Activated naive CD8-positive, alpha-beta T cell treated with anti-CD3 and anti-CD28 coated beads, Interleukin-2, amount 50 U/mL, for 24 hours (primary cell): ENCODE measurements around the gene CNNM1.

Experiments
- ATAC-seq: fragments of 150-1000 bp; cut with Tn5 transposase; one replicate; pipeline ENCODE4 v1.10.0; 2021
- DNase-seq: peaks from one replicate; pipeline ENCODE4 v3.0.0; 2021
- H3K27ac Mint-ChIP-seq: one replicate; pipeline ENCODE4 v1.8.0; 2021; ENCODE audit warnings: mild to moderate bottlenecking, mixed read lengths
- H3K27me3 Mint-ChIP-seq: one replicate; pipeline ENCODE4 v1.8.0; 2021; ENCODE audit warnings: mixed read lengths
- H3K36me3 Mint-ChIP-seq: one replicate; pipeline ENCODE4 v1.8.0; 2021; ENCODE audit warnings: low read depth, mixed read lengths
- H3K4me1 Mint-ChIP-seq: one replicate; pipeline ENCODE4 v1.8.0; 2021; ENCODE audit warnings: mixed read lengths
- H3K4me3 Mint-ChIP-seq: one replicate; pipeline ENCODE4 v1.8.0; 2021; ENCODE audit warnings: mild to moderate bottlenecking, moderate library complexity, mixed read lengths
- H3K9me3 Mint-ChIP-seq: one replicate; pipeline ENCODE4 v1.8.0; 2021; ENCODE audit warnings: mixed read lengths

CNNM1 gene

DNA sequence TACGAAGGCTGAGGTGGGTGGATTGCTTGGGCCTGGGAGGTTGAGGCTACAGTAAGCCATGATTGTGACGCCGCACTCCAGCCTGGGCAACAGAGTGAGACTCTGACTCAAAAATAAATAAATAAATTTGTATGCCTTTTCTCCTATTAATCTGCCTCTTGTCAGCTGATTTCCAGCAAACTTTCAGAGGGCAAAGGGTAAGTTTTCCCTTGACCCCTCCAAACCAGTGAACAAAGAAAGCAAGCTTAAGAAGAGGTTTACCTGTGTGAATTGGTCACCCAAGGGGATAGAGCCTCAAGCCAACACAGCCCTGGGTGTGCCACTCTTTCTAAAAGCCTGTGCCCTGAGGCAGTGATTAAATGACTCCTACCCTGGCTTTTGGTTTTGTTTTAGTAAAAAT, 70.5 kb downstream of the CNNM1 start:
- Mint-ChIP-seq H3K27me3 (no peaks in the 10 kb centered on the region), H3K9me3 (no peaks in the 10 kb centered on the region), H3K27ac (no peak overlapping the region), H3K4me3 (no peak overlapping the region), H3K36me3 (peaks cover 22% of the 10 kb centered on the region), H3K4me1 (no peaks in the 10 kb centered on the region)
- no peak for ATAC-seq
- no peak for DNase-seq

DNA sequence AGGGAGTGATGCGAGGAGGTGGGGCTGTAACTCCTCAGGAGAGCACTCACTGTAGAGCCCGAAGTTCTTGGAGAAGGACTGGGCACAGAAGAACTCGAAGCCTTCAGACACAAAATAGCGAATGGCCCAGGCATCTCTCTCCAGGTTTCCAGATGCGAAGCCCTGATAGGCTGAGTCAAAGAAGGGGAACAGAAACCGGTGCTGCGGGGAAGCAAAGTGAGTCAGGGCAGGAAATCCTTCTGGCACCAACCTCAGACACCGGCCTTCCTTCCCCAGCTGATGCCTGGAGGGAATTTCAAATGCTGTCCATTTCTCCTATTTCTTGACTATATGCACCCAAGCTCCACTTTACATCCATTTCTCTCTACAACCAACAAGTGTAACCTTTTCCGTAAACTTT, 74.5 kb downstream of the CNNM1 start:
- no peak for ATAC-seq
- DNase-seq = no peak
- Mint-ChIP-seq H3K4me1 (no peaks in the 10 kb centered on the region), H3K27ac (no peak overlapping the region), H3K36me3 (peaks cover 29% of the 10 kb centered on the region), H3K4me3 (no peak overlapping the region), H3K9me3 (no peaks in the 10 kb centered on the region), H3K27me3 (no peaks in the 10 kb centered on the region)

DNA sequence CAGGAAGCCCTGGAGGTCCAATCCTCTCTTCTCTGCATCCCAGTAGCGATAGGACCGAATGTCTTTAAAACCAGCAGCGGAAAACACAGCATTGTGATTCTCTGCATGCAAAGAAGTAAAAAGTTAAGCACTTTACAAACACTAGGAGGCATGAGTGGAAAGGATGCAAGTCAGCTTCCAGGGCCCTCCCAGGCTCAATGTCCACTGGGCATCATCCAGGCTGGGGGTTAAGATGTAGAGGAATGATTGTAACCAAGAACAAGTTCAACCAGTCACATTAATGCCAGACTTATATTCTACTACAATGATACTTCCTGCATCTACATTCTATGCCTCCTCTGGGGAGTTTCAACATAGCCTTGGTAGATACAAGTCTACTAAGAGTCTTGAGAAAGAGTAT, 77.0 kb downstream of the CNNM1 start:
- Mint-ChIP-seq H3K27ac (no peak overlapping the region), H3K4me3 (no peak overlapping the region), H3K36me3 (peaks cover 23% of the 10 kb centered on the region), H3K9me3 (no peaks in the 10 kb centered on the region), H3K4me1 (no peaks in the 10 kb centered on the region), H3K27me3 (no peaks in the 10 kb centered on the region)
- ATAC-seq (no peak), DNase-seq (no peak)

- Mint-ChIP-seq H3K4me3 (no peak overlapping the region), H3K27ac (no peak overlapping the region), H3K9me3 (no peaks in the 10 kb centered on the region), H3K36me3 (peaks cover 21% of the 10 kb centered on the region), H3K27me3 (no peaks in the 10 kb centered on the region), H3K4me1 (peaks cover 2% of the 10 kb centered on the region)
- ATAC-seq (no peak), DNase-seq (no peak)
These were observed 81.0 kb downstream of the CNNM1 start for GRCh38 chr10:99410146-99410545.

- no peak overlapping the region for H3K4me3 Mint-ChIP-seq
- H3K27ac Mint-ChIP-seq = no peak overlapping the region
- no peaks in the 10 kb centered on the region for H3K27me3 Mint-ChIP-seq
- DNase-seq = no peak
- H3K9me3 Mint-ChIP-seq = no peaks in the 10 kb centered on the region
- H3K4me1 Mint-ChIP-seq = peaks cover 2% of the 10 kb centered on the region
- peaks cover 20% of the 10 kb centered on the region for H3K36me3 Mint-ChIP-seq
- no peak for ATAC-seq
These were observed 81.7 kb downstream of the CNNM1 start for GRCh38 chr10:99410876-99411275.

GRCh38 chr10:99411546-99411945, 82.4 kb downstream of the CNNM1 start:
- no peaks in the 10 kb centered on the region for H3K9me3 Mint-ChIP-seq
- peaks cover 2% of the 10 kb centered on the region for H3K4me1 Mint-ChIP-seq
- H3K36me3 Mint-ChIP-seq = peaks cover 21% of the 10 kb centered on the region
- H3K27ac Mint-ChIP-seq = no peak overlapping the region
- H3K4me3 Mint-ChIP-seq = no peak overlapping the region
- ATAC-seq = no peak
- no peaks in the 10 kb centered on the region for H3K27me3 Mint-ChIP-seq
- DNase-seq = no peak

DNA sequence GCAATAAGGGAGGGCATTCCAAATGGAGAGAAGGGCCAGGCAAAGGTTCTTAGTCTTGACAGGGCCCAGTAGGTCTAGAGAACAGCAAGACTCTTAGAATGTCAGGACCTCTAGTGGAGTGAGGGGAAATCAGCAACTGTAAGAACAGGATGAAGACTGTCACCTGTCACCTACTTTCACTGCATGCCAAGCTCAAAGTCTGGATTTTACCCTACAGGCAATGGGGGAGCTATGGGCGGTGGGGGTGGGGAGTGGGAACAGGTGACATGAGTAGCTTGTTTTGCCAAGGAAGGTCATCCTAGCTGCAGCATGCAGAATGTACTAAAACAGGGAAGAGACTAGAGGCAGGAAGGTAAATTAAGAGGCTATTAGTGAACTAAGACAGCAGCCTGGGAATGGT, 82.9 kb downstream of the CNNM1 start:
- H3K27ac Mint-ChIP-seq = no peak overlapping the region

DNA sequence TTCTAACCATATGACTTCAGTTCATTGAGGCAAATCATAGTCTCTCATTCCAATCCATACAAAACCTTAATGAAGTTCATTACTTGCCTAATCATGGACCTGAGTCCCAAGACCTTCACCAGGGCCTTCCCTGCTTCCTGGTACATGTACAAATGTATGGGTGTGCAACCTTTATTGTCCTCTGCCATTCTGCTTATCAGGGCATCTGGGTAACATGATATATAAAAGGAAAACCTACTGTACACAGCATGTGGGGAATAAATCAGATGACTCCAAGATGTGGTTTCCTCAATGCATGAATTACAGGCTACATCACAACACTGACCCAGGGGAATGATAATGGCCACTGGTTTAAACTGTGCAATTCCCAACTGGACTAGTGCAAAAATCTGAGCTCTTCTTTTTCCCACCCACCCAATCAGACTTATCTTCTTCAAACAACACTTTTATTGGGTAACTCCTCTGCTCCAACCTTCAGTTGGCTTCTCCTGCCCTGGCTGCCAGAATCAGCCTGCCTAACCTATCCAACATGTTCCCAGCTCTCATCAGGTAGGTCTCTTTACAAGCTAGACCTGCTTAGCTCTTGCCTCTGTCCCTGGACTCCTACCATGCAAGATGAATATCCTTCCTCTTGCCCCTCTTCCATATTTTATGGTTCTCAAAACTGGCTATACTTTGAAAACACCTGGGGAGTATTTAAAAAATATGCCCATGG, 89.9 kb downstream of the CNNM1 start:
- no peaks in the 10 kb centered on the region for H3K4me1 Mint-ChIP-seq
- H3K27ac Mint-ChIP-seq = no peak overlapping the region
- DNase-seq (no peak), ATAC-seq (no peak)
- no peak overlapping the region for H3K4me3 Mint-ChIP-seq
- H3K36me3 Mint-ChIP-seq = peaks cover 36% of the 10 kb centered on the region
- no peaks in the 10 kb centered on the region for H3K9me3 Mint-ChIP-seq
- no peaks in the 10 kb centered on the region for H3K27me3 Mint-ChIP-seq

More for the DNA sequence above, 82.9 kb downstream of the CNNM1 start:
- H3K4me3 Mint-ChIP-seq = no peak overlapping the region
- no peaks in the 10 kb centered on the region for H3K9me3 Mint-ChIP-seq
- H3K36me3 Mint-ChIP-seq = peaks cover 20% of the 10 kb centered on the region
- H3K27me3 Mint-ChIP-seq = no peaks in the 10 kb centered on the region
- DNase-seq (no peak), ATAC-seq (no peak)
- peaks cover 2% of the 10 kb centered on the region for H3K4me1 Mint-ChIP-seq

- Mint-ChIP-seq H3K4me3 (no peak overlapping the region), H3K4me1 (no peaks in the 10 kb centered on the region), H3K27ac (no peak overlapping the region), H3K36me3 (peaks cover 35% of the 10 kb centered on the region), H3K27me3 (no peaks in the 10 kb centered on the region), H3K9me3 (no peaks in the 10 kb centered on the region)
- DNase-seq = no peak
- ATAC-seq = no peak
These were observed 90.5 kb downstream of the CNNM1 start for GRCh38 chr10:99419688-99420087.

DNA sequence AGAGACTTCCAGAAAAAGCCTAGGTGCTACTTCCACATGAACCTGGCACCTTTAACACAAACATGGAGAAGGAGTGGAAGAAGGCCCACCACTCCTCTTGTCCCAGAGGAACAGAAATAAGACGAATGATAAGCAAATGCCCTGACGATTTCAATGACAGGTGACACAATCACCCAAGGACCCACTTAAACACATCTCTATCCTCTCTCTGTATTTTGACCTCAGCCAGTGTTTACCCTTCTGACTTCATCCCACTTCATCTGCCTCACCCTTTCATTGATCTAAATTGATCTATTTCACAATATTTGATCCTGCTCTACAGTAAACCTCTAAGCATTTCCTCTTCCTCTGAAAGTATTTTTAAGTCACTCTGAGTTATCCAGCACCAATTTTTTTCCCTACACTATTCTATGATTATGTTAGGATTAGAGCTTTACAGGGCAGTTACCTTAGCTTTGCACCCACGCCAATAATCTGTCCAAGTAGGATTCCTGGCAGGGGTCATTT, 92.1 kb downstream of the CNNM1 start:
- no peak overlapping the region for H3K4me3 Mint-ChIP-seq
- ATAC-seq (no peak), DNase-seq (no peak)
- no peak overlapping the region for H3K27ac Mint-ChIP-seq
- peaks cover 27% of the 10 kb centered on the region for H3K36me3 Mint-ChIP-seq
- H3K4me1 Mint-ChIP-seq = no peaks in the 10 kb centered on the region
- H3K27me3 Mint-ChIP-seq = no peaks in the 10 kb centered on the region
- no peaks in the 10 kb centered on the region for H3K9me3 Mint-ChIP-seq

DNA sequence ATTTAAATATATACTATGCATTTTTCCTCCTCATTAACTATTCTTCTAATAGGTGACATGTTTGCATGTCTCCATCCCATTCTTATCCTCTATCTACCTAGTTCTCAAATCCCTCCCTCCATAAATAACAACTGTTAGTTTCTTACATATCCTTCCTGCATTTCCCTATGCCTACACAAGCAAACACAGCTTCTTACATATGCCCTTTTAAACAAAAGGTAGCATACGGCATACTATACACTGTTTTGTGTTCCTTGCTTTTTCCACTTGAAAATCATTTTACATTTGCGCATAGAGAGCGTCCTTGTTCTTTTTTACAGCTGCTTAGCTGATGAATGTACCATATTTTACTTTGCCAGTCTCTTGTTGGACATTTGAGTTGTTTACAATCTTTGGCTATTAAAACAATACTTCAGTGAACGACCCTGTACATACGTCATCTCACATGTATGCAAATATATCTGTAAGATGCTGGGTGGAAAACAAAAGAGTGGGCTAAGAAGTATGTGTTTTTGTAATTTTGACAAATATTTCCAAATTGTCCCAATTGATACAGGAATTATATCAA, 93.5 kb downstream of the CNNM1 start:
- no peaks in the 10 kb centered on the region for H3K4me1 Mint-ChIP-seq
- H3K27me3 Mint-ChIP-seq = no peaks in the 10 kb centered on the region
- H3K4me3 Mint-ChIP-seq = no peak overlapping the region
- ATAC-seq (no peak), DNase-seq (no peak)
- H3K9me3 Mint-ChIP-seq = no peaks in the 10 kb centered on the region
- peaks cover 22% of the 10 kb centered on the region for H3K36me3 Mint-ChIP-seq
- H3K27ac Mint-ChIP-seq = no peak overlapping the region

GRCh38 chr10:99424656-99425055, 95.5 kb downstream of the CNNM1 start:
- Mint-ChIP-seq H3K27ac (no peak overlapping the region), H3K4me3 (no peak overlapping the region), H3K27me3 (no peaks in the 10 kb centered on the region), H3K4me1 (peaks cover 17% of the 10 kb centered on the region), H3K36me3 (peaks cover 7% of the 10 kb centered on the region), H3K9me3 (no peaks in the 10 kb centered on the region)
- no peak for ATAC-seq
- DNase-seq = no peak

- Mint-ChIP-seq H3K4me1 (peaks cover 19% of the 10 kb centered on the region), H3K27me3 (no peaks in the 10 kb centered on the region), H3K36me3 (peaks cover 5% of the 10 kb centered on the region), H3K9me3 (no peaks in the 10 kb centered on the region), H3K27ac (no peak overlapping the region), H3K4me3 (no peak overlapping the region)
- no peak for ATAC-seq
- no peak for DNase-seq
These were observed 96.0 kb downstream of the CNNM1 start for GRCh38 chr10:99425204-99425603.

DNA sequence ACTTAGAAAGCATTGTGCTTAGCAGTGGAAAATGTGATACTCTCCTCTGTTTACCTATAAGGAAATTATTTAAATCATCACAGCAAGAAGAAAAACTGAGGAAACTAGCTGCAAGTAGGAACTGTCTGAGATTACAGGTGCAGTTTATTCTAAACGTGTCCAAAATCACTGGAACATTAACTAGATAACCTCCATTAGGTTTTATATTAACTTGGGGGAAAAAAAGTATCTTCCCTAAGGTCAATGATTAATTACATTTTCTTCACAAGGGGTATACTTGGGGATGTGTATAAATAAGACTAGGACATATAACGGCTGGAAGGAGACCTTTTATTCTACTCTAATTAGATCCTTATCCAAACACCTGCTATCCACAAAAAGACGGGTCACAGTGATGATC, 97.5 kb downstream of the CNNM1 start:
- ATAC-seq = no peak
- H3K27me3 Mint-ChIP-seq = peaks cover 3% of the 10 kb centered on the region
- peaks cover 5% of the 10 kb centered on the region for H3K36me3 Mint-ChIP-seq
- no peaks in the 10 kb centered on the region for H3K9me3 Mint-ChIP-seq
- no peak overlapping the region for H3K4me3 Mint-ChIP-seq
- no peak for DNase-seq
- H3K27ac Mint-ChIP-seq = no peak overlapping the region
- H3K4me1 Mint-ChIP-seq = peaks cover 30% of the 10 kb centered on the region

DNA sequence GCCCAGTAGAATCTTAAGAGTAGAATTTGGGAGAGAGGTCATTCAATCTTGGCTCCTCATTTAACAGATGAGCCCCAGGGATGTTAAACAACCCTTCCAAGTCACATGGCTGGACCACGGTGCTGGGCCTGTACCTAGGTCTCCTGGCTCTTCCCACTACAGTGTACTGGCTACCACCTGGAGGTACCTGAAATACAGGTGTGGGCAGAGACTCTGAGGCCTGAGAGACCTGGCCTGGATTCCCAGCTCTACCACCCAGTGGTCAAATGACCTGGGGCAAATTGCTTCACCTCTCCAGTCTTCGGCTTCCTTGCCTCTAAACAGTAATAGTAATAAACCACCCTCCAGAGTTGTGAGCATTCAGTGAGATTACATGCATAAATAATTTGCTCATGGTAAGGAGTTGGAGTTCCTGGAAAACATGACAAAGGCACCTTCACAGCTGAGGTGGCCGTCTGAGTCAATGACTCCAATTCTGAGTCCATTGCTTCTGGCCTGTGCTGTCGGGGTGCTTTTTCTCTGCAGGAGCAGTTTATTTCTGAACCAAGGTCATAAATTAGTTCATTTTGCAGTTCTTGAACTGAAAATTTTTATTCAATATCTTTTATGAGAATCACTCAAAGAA, 98.5 kb downstream of the CNNM1 start:
- no peak for ATAC-seq
- H3K9me3 Mint-ChIP-seq = no peaks in the 10 kb centered on the region
- no peak overlapping the region for H3K4me3 Mint-ChIP-seq
- no peak overlapping the region for H3K27ac Mint-ChIP-seq
- no peak for DNase-seq
- peaks cover 3% of the 10 kb centered on the region for H3K27me3 Mint-ChIP-seq
- H3K4me1 Mint-ChIP-seq = peaks cover 38% of the 10 kb centered on the region
- H3K36me3 Mint-ChIP-seq = peaks cover 5% of the 10 kb centered on the region
